AG20443 (cell line): ENCODE results near the gene FXYD1.
A peak's percentile ranks its signal among the peaks of the same experiment; 100 is the strongest.
"Not testable (repeated sequence)": the region's sequence is repeated elsewhere in the genome, so short reads cannot be mapped to it uniquely, and the experiment has no call there.

ENCODE experiments used
- DNase-seq: peaks from one replicate; pipeline ENCODE4 v3.0.0; 2012; ENCODE audit warnings: low spot score, mixed read lengths

Gene FXYD1

DNA sequence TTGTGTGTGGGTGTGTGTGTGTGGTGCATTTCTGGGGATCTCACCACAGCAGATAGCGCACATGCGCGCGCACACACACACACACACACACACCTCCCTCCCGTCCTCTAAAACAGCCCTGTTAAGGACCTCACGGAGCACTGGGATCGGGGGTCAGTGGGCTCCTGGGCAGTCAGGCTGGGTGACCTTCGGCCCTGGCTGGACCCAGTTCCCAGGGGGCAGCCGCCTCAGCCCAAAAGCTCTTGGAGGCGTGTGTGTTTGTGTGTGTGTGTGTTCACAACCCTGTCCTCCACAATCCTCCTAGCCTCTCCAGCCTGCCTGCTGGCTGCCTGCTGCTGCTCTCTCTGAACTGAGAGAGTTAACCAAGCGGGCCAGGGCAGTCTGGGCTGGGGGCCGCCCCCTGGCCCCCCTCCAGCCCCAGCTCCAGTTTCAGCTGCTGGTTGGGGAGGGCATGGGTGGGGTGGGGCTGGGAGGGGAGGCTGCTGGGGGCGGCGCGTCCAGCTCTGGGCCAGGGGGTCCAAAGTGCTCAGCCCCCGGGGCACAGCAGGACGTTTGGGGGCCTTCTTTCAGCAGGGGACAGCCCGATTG, at the start of gene FXYD1:
TSS of gene FXYD1 (plus strand) at position 520 of the 588 bp plus-strand sequence. CDS start 1,256 bp downstream, outside the sequence.
- DNase-seq, result no peak

DNA sequence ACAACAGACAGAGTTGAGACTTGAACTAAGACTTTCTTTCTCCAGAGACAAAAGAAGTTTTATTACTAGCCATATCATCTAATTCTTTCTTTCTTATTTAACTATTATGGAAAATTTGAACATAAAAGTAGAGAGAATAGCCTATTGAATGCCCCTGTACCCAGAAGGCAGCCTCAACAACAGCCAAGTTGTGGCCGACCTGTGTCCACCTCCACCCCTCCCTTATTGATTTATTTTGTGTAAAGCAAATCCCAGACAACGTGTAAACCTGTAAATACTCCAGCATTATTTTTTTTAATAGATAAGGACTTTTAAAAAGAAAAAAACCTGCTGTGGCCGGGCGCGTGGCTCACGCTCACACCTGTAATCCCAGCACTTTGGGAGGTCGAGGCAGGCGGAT, 49.1 kb upstream of the FXYD1 start:
- DNase-seq, result no peak

DNA sequence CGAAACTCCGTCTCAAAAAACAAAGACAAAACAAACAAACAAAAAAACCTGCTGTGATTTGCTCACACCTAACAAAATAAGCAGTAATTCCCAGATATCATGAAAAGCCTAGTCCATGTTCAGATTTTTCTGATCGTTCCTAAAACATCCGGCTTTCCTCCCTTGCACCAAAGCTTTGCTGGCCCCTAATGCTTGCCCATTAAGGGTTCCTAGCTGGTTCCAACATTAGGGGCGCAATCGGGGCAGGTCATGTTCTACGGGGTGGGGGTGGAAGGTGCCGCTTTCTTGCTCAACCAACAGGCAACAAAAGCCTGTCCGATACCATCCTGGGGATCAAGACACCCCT, 48.5 kb upstream of the FXYD1 start:
- no peak for DNase-seq

DNA sequence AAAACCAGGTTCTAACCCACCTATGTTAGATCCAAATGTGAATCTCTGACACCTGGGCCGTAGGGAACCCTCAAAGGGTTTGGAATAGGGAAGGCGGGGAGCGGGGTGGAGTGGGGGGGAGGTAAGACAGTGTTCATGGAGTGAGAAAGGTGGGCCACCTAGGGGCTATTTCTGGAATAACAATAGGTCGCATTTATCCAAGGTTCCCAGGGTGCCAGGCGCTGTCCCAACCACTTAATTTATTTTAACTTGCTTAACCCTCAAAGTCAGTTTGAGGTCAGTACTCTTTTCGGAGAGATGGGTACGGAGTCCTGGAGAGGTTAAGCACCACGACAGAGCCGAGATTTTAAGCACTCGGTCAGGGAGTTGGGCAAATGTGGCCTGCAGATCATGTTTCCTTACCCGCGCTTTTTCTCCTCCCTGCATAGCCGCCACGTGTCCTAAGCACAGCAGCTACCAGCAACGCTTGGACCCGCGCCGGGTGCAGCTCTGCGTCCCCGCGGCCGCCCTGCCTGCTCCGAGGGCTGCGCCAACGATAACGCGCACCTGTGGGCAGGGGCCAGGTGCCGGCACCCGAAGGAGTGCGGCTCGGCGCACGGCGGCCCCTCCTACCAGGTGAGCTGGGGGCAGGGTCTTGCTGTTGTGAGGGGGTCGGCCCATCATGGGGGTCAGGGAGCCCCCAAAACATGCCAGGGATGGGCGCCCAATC, 48.0 kb upstream of the FXYD1 start:
- peak; percentile 84 for DNase-seq

DNA sequence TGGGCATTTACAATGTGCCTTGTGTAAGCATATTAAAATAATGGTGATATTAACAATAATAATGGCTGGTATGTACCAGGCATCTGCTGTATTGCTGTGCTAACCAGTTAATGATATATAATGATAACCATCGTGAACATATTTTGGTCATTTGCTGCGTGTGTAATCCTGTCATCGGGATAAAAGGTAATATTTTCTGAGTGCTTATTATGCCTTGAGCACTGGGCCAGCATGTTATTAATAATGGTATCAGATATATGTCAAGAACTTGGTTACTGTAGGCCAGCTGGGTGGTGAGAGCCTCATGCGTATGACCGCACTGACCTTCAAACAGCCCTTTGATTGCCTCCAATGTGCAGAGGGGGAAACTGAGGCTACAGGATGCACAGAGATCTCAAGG, 45.2 kb upstream of the FXYD1 start:
- no peak for DNase-seq

DNA sequence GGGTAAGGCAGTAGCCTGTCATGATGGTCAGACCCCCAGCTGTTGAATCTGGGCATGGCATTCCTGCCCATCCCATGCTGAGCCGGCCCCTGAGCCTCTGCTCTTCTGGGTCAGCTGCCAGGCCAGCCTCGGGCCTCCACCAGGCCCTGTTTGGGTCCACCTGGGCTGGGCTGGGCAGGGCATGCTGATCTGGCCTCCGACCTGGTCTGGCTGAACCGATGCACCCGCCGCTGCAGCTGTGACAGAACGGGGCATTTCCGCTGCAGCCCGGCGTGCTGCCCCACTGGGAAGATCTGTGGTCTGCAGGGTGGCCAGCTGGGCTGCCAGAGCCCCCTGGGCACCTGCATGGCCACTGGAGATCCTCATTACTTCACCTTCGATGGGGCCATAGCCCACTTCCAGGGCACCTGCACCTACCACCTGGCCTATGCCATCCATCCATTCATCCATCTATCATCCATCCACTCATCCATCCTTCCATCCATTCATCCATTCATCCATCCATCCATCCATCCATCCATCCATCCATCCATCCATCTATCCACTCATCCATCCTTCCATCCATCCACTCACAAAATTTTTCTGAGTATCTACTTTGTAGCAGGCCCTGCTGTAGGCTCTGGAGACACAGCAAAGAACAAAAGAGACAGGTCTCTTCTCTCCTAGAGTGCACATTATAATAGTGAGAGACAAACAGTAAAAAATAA, 44.5 kb upstream of the FXYD1 start:
- no peak for DNase-seq

DNA sequence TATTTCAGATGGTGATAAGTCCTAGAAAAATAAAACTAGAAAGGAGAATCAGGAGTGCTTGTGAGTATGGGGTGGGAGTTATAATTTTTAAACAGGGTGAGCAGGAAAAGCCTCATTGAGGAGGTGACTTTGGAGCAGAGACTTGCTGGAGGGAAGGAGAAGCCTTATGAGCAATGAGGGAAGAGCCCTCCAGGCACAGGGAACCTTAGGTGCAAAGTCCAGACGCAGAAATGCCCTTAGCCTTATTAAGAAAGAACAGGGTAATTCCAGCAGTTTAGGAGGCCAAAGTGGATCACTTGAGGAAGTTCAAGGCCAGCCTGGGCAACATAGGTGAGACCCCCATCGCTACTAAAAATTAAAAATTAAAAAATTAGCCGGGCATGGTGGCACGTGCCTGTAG, 44.0 kb upstream of the FXYD1 start:
- DNase-seq, result no peak

DNA sequence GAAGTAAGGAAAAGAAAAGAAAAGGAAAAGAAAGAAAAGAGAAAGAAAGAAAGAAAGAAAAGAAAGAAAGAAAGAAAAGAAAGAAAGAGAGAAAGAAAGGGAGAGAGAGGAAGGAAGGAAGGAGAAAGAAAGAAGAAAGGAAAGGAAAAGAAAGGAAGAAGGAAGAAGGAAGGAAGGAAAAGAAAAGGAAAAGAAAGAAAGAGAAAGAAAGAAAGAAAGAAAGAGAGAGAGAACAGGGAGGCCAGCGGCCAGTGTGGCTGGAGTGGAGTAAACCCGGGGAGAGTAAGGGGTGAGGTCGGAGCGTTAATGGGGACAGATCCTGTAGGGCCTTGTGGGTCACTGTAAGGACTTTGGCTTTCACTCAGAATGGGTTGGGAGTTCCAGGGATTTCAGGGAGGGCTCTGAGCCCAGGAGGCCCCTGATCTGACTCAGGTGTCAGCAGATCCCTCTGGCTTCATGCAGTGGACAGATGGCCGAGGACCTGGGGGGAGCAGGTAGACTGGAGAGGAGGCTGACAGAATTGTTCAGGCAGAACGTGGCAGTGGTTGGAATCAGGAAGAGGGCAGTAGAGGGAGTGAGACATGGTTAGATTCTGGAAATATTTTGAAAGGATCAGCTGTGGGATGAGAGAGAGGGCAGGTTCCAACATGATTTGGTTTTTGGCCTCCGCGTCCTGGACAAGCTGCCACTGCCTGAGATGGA, 42.8 kb upstream of the FXYD1 start:
- DNase-seq, result no peak

DNA sequence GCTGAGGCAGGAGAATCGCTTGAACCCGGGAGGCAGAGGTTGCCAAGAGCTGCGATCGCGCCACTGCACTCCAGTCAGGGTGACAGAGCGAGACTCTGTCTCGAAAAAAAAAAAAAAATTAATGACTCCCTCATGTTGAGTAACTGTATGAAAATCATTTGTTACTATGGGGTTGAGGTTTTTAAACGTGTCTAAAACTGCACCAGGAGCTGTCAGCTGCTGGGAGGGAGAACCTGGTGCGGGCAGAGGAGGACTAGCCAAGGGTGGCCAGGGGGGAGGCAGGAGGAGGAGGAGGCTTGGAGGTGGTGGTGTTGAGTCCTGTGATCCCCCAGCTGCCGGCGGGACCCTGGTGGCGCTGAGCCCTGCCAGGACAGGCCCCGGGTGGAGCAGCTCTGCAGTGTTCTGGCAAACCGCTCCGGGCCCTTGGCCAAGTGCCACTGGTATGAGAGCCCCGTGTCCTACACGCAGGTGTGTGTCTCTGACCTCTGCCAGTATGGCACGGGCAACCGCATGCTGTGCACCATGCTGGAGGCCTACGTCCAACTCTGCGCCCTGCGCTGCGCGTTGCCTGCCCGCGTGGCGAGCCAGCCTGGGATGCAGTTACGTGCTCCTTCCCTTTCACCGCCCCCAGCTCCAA, 40.1 kb upstream of the FXYD1 start:
- DNase-seq, result peak; percentile 28

DNA sequence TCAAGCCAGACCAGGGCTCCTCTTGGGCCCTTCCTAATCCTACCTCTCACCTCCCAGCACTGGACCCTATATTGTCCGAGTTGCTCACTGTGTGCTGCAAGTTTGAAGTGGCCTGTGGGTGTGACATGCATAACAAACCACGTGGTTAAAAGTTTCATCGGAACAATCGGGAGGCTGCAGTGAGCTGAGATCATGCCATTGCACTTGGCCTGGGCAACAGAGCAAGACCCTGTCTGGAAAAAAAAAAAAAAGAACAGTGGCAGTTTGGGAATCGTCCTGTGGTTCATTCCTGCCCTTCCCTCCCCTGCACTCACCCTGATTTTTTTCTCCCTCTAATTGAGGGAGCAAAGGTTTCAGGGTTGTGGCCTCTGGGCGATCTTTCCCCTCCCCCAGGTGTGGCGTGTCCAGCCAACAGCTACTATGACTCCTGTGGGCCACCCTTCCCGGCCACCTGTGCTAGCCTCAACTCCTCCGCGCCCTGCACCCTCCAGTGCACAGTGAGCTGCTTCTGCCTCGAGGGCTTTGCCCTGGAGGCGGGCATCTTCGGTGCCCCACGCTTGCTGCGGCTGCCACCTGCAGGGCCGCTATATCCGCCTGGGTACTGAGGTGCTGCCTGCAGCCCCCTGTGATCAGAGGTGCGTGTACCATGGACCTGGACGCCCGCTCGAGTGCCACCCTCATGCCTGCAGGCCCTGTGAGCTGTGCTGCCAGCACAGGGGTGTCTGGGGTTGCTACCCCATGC, 39.3 kb upstream of the FXYD1 start:
- no peak for DNase-seq

DNA sequence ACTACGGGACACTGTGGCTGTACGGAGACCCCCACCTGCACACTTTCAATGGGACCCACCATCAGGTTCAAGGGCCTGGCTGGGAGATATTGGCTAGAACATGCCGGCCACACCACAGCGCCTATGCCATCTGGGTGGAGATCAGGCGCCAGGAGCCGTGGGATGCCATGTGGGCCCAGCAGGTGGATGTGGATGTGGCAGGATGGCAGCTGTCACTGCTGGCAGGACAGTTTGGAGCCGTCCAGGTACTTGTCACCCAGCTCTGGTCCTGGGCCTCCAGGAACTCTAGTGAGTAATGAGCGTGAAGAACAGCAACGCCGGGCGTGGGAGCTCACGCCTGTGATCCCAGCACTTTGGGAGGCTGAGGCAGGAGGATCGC, 38.7 kb upstream of the FXYD1 start:
- no peak for DNase-seq

DNA sequence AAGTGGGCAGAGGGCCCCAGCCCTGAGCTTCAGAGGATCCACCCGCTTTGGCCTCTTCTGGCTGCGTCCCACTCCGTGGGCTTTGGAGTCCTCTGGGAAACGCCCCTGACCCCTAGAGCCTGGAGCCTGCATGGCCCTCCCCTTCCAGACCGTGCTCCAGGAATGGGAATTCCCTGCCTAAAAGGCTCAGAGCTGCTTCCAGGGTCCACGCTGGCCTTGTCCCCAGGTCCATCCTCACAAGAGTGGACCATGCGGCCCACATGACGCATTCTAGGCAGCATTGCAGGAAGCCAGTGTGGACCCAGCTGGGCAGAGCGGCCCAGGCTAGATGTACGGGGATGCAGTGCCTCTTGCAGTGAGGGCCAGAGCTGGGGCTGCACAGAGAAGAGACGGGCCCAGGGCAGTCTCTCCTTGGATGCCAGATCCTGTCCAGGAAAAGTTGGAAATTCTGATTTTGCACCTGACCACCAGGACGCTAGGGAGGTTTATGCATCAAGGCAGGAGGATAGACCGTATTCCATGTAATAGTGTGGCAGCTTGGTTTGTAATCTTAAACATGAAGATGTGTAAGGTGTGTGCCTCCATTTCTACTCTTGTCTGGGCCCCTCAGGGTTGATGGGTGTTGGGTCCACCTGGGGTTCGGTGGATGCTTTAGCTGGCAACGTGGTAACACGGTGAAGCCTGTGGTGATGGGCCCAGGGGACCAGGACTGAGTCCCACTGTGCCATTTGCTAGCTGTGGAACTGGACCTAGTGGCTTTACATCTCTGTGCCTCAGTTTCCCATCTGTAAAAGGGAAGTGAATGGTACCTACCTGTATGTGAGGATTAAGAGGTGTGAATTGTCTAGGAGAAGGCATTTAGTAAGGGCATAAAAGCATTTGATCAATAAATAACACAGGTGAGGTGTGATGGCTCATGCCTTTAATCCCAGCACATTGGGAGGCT, 37.8 kb upstream of the FXYD1 start:
- DNase-seq, result no peak

DNA sequence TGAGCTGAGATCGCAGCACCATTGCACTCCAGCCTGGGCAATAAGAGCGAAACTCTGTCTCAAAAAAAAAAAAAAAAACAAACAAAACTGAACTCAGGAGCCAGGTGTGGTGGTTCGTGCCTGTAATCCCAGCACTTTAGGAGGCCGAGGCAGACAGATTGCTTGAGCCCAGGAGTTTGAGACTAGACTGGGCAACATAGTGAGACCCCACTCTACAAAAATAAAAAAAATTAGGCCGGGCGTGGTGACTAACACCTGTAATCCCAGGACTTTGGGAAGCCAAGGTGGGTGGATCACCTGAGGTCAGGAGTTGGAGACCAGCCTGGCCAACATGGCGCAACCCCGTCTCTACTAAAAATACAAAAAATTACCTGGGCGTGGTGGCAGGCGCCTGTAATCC, 36.7 kb upstream of the FXYD1 start:
- not testable (repeated sequence) for DNase-seq

DNA sequence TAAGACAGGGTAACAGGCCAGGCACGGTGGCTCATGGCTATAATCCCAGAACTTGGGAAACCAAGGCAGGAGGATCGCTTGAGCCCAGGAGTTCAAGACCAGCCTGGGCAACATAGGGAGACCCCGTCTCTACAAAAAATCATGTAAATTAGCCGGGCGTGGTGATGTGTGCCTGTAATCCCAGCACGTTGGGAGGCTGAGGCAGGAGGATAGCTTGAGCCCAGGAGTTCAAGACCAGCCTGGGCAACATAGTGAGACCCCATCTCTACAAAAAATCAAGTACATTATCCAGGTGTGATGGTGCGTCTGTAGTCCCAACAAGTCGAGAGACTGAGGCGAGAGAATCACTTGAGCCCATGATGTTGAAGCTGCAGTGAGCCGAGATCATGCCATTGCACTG, 35.0 kb upstream of the FXYD1 start:
- not testable (repeated sequence) for DNase-seq

DNA sequence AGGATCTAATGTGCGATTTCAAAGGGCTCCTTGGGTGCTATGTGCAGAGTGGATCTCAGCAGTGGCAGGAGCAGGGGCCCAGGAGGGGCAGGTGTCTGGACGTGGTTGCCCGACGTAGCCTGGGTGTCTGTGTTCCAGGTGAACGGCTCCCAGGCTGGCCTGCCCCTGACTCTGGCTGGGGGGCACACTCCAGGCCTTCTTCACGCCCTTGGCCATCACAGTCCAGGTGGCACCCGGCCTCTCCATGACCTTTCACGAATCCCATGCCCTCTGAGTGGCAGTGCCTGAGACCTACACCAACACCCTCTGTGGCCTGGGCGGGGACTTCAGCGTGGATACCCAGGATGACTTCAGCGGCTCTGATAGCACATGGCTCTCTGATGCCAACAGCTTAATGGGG, 34.3 kb upstream of the FXYD1 start:
- DNase-seq, result no peak

DNA sequence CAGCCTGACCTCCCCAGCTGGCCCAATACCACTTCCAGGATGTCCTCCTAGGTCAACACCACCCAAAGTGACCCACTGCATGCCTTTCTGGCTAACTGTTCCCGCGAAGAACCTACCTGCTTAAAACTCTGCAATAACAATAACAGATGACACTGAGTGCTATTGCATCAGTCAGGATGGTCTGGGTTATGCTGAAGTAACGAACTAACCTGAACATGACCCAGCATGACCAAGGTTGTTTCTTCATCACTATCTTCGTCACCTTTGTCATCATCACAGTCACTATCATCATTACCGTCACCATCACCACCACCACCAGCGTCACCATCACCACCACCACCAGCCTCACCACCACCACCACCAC, 33.6 kb upstream of the FXYD1 start:
- no peak for DNase-seq

DNA sequence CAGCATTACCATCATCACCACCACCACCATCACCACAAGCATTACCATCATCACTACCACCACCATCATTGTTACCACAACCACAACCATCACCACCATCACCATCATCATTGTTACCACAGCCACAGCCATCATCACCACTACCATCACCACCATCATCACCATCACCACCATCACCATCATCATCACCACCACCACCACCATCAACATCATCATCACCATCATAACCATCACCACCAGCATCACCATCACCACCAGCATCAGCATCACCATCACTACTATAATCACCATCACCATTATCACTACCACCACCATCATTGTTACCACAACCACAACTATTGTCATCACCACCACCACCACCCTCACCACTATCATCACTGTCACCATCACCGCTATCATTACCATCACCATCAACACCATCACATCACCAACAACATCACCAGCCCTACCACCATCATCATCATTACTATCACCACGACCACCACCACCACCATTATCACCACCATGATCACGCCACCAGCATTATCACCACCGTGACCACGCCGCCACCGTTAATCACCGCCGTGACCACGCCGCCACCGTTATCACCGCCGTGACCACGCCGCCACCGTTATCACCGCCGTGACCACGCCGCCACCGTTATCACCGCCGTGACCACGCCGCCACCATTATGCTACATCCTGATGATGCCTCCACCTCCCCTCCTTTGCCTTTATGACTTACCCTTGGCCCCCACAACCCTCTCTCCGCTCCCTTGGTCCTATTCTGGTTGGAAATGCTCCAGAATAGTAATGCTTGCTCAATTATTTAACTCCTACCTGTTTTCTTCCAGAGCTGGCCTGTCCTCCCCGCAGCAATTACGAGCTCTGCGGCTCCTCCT, 33.0 kb upstream of the FXYD1 start:
- DNase-seq, result no peak

DNA sequence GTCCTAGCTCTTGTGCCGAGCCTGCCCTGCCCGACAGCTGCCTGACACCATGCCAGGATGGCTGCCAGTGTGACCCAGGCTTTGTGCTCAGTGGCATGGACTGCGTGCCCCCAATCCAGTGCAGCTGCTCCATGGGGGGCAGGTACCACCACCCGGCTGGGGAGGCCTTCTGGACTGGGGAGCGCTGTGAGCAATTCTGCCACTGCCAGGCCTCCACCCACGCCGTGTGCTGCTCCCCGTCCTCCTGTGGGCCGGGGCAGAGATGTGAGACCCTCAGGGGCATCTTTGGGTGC, 32.4 kb upstream of the FXYD1 start:
- DNase-seq, result no peak

DNA sequence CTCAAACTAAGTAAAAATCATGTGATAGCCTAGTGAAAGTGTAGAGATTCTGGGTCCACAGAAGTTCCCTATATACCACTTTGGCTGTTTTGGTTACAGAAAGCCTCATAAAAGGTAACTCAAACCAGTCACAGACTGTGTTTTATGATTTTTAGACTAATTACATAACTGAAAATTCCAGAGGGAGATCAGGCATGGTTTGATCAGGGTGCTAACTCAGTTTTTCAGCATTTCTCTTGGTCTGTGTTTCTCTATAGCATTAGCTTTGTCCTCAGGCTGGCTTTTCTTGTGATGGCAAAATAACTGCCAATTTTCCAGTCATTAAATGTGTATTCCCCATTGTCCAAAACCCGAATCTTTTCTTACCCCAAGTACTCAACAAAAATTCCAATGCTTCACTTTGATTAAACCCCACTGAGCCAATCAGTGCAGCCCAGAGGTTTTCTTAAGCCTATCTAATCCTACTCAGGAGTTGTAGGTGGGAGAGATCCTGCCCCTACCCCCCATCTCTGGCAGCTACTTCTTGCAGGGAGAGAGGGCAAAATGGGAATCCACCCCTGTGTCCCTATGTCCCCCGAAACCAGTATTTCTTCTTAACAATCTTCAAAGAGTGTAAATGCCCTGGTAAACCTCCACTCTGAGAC, 31.6 kb upstream of the FXYD1 start:
- DNase-seq, result no peak
